ENCODE results near the gene ART4.
A peak's percentile ranks its signal among the peaks of the same experiment; 100 is the strongest.

ART4 gene

DNA sequence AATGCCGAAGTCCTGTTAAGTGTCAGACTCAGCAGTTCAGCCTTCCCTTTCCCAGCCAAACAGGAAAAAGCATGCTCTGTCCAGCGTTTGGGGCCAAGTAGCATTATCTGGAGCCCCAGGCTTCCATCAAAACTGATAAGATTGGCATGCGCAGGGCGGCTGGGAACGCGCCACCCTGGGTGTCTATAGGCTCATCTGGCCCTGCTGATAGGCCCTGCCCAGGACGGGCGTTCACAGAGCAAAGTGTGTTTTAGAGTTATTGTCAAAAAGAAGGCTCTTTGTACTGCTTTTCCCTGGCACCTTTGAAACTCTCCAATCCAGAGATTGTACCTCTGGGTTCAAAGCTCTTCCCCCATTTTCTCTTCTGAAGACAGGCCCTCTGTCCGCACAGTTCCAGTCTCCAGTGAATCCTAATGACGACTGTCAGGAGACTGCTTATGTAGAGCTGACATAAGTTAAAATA is at the start of gene ART4:
Gene ART4 (minus strand): TSS at position 102 of the 463 bp plus-strand sequence. CDS start 413 bp downstream, outside the sequence.
- DNase-seq = no peak

DNA sequence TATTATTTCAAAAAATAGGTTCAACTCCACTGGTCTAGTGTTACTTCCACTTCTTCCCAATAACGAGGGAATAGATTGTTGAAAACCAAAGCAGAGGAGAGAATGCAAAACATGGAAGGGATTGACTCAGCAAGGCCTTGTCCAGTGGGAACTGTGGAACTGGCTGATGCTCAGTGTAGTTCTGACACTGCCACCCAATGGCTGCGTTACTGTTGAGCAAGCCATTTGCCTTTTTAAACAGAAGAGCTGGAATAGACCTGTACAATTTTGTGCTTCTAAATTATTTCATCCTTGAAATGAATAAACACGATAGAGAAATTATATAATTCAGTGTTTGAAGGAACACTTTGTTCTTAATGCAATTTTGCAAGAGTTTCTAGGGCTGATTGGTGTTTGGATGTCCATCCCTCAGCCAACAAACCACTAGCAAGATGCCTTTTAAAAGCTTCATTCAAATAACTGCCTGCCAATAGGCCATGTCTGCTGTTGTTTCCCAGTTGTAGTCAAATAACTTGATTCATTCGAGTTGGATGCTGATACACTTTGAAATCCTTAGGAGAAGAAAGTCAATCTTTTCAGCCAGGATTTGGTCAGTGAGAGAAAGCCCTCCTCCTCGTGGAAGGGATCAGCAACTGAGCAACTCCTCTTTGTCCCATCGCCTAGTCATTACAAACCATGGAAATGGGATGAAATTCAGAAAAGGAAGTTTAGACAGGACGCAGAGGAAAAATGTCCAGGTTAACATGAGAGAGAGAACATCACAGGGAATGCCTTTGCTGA is 49.6 kb upstream of the ART4 start:
- peak; percentile 66 for DNase-seq

- no peak for DNase-seq
Measured at GRCh38 chr12:14890701-14891100, 47.4 kb upstream of the ART4 start.

DNA sequence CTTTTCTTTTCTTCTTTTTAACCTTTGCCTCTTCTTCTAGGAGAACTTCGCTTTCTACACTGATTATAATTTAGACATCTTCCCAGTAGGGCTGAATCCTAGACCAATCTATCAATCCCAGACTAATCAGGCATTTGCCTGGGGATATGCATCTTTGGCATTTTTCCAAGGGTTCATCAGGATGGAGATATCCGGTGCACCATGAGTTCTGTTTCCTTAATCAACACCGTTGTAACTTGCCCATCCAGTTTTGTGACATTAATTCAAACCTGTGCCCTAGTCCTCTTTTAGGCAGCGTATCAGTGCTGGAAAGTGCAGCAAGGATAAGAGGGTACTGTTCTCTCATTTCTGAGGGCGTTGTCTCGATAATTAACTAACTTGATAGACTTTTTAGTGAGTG is 42.9 kb upstream of the ART4 start:
- no peak for DNase-seq

- no peak for DNase-seq
Measured at GRCh38 chr12:14885718-14886221, 42.4 kb upstream of the ART4 start, which contains the start of gene MGP. MGP (minus strand) TSS chr12:14885854; CDS start chr12:14885791, 63 bp downstream.

DNA sequence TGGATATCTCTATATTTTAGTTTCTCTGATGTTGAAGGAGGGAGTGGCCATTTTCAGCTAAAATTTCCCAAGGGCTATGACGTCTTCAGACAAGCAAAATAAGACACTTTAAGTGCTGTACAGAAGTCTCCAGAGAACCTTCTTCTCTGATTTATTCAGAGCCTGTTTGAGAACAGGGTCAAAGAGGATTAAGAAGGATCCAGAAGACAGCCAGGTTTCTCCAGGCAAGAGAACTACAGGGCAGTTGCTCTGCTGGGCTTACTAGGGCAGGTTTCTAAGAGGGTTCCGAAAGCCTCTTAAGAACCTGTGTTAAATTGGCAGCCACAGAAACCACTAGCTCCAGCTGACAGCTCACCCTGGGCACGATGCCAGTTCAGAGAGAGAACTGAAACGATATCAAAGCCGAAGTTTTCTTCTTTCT is 41.1 kb upstream of the ART4 start:
- peak; percentile 77 for DNase-seq

- DNase-seq = no peak
Measured at GRCh38 chr12:14883686-14884085, 40.4 kb upstream of the ART4 start.

DNA sequence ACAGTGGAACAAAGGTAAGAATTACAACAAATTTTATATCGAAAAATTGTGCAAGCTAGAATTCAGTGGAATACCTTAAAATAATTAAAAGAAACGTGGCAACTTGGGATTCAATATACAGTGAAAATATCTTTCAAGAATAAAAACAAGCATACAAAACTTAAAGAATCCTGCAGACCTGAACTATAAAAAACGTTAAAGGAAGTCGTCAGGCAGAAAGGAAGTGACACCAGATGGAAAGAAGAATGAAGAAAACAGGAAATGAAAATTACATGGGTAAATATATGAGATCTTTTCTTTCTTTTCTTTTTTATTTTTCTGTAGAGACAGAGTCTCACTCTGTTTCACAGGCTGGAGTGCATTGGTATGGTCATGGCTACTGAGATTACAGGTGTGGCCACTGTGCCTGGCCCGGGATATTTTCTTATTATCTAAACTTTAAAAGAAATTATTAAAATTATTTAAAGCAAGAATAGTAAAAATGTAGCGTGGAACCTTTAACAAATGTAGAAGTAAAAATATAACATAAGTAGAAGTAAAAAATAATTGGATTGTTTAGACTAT is 37.6 kb upstream of the ART4 start:
- no peak for DNase-seq

DNA sequence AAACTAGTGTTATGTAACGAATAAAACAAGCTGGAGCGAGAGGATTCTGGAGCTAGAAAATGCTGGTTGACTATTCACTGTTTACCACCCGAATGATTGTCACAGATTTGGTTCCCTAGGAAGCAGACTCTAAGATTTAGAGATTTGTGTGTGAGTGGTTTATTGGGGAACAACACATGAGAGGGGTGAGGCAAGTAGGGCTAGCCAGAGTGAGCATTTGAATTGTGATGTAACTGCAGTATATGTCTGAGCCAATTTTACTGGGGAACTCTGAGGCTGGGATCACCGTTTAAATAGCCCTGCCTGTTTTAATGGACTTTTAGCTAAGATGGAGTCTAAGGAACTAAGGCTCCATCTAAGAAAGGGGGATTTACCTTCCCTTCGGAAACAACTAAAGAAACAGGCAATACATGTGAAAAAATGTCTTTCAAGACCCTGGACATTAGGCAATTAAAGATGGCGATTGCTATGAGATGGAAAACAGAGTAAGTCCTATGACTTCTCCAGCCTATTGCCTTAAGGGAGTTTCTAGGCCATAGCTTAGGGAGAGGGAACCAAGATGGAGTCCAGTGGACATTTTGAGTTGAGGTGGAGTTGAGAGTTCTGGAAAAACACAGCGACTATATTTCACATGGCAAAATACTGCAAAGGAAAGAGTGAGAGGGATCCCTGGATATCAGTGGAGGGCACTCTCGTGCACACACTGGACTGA is 36.1 kb upstream of the ART4 start:
- DNase-seq = no peak

GRCh38 chr12:14878488-14878887 is 35.2 kb upstream of the ART4 start:
- DNase-seq = no peak

- no peak for DNase-seq
Measured at GRCh38 chr12:14876833-14877232, 33.5 kb upstream of the ART4 start.

GRCh38 chr12:14874882-14875281 is 31.6 kb upstream of the ART4 start:
- no peak for DNase-seq

DNA sequence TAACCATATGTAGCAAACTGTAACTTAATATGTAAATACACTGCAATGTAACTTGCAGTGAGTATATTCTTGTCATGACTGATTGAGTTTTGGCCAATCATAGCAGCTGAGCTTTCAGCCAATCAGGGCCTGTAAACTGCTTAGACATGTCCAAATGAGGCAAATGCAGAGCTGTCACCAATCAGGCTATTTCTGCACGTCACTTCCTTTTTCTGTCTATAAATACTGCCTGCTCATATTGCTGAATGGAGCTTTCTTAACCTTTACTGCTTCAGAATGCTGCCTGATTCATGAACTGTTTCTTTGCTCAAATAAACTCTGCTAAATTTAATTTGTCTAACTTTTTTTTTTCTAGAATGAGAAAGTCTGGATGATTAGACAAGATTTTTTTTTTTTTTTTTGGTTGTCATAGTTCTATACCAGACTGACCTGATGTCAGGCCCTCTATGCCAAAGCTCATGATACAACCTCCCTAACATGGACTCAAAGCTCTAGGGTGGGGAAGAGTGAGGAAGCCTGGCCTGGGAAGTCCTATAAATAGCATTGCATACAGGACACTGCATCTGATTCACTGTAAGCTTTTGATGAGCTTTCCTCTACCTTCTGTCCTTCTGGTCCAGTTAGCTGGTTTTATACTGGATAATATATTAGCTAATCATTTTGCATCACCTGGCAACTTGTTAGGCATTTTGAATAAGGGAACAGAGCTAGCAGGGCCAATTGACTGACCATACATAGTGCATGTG is 30.3 kb upstream of the ART4 start:
- DNase-seq = no peak

- no peak for DNase-seq
Measured at GRCh38 chr12:14871886-14872285, 28.6 kb upstream of the ART4 start.

DNA sequence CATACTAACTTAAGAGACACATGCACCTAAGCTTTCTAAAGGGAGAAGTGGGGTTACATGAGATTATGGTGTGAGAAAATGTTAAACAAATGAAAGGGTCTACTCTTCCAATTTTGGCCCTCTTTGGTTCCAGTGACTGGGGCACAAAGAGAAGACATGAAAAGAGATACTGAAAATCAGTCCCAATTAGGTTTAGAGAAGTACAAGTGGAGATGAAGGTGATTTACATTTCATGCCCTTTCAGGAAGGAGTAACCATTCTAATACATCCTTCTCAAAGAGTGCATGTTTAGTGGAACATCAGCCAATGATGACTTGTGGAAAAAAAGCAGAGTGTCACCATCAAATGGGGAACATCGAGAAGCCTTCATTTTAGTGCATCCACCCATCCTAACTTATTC is 27.9 kb upstream of the ART4 start:
- DNase-seq = no peak

- no peak for DNase-seq
Measured at GRCh38 chr12:14868916-14869506, 25.7 kb upstream of the ART4 start.

DNA sequence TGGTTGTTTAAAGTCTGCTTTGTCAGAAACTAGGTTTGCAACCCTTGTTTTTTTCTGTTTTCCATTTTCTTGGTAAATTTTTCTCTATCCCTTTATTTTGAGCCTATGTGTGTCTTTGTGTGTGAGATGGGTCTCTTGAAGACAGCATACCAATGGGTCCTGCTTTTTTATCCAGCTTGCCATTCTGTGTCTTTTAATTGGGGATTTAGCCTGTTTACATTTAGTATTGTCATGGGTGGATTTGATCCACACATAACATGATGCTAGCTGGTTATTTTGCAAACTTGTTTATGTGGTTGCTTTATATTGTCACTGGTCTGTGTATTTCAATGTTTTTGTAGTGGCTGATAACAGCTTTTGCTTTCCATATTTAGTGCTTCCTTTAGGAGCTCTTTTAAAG is 17.2 kb upstream of the ART4 start:
- DNase-seq = no peak

- no peak for DNase-seq
Measured at GRCh38 chr12:14858513-14858912, 15.2 kb upstream of the ART4 start.

DNA sequence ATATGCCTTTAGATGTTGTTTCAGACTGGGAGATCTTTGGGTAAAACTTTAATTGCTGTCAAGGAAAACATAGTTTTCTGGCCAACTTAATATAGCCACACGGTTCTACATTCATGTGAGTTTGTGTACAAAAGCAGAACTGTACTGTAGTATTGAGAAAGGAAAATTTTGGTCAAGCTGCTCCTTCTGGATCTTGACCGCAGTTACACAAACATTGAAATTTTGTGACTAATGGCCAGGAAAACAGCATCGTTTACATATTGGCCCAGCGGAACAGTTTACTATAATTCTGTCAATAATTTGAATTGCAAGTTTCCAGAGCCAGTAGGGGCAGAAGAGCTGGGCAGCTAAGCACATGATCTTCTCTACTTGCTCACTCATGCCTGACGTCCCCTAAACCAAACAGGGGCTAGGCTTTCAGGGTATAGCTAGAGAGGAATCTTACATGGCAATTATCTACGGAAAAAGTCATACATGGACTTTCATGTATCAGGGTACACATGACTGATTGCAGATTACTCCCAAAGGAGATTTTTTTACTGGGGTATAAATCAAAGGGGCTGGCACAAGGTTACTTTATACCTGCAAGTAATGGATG is 11.4 kb upstream of the ART4 start:
- DNase-seq = no peak

DNA sequence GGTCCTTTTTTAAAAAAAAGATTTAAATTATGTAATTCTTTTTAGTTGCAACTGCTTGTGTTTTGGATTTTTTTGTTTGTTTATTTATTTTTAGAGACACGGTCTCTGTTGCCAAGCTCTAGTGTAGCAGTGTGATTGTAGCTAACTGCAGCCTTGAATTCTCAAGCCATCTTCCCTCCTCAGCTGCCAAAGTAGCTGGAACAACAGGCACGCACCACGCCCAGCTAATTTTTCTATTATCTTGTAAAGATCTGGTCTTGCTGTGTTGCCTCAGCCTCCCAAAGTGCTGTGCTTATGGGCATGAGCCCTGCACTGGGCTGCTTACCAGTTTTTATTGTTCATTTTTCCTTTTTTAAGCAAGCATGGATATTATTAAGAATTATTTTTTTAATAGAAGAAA is 10.6 kb upstream of the ART4 start:
- DNase-seq = no peak

- no peak for DNase-seq
Measured at GRCh38 chr12:14852880-14853279, 9.6 kb upstream of the ART4 start.
